ENCODE data around the gene FIBP.

DNA sequence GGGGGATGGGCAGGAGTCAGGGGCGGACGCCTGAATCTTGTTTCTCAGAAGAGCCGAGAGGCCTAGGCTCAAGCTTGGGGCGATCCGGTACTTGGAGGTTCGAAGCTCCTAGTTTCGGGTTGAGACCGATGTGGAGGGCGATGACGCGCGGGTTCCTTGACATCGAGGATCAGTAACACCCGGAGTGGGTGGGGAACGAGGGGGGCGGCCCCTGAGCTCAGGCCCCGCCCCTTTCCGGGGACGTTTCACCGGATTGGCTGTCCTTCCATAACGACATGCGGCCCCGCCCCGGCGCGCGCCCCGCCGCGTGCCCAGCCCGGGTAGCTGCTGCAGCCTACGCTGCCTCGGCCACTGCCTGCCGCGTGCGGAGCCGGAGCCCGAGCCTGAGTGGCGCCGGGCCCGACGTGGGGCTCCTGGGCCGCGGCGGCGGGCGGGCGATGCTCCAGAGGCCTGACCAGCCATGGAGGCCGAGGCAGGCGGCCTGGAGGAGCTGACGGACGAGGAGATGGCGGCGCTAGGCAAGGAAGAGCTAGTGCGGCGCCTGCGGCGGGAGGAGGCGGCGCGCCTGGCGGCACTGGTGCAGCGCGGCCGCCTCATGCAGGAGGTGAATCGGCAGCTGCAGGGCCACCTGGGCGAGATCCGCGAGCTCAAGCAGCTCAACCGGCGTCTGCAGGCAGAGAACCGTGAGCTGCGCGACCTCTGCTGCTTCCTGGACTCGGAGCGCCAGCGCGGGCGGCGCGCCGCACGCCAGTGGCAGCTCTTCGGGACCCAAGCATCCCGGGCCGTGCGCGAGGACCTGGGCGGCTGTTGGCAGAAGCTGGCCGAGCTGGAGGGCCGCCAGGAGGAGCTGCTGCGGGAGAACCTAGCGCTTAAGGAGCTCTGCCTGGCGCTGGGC lies 2.3 kb upstream of the FIBP start, which contains the start of gene CCDC85B:
- TF ChIP-seq, protein P1, sequence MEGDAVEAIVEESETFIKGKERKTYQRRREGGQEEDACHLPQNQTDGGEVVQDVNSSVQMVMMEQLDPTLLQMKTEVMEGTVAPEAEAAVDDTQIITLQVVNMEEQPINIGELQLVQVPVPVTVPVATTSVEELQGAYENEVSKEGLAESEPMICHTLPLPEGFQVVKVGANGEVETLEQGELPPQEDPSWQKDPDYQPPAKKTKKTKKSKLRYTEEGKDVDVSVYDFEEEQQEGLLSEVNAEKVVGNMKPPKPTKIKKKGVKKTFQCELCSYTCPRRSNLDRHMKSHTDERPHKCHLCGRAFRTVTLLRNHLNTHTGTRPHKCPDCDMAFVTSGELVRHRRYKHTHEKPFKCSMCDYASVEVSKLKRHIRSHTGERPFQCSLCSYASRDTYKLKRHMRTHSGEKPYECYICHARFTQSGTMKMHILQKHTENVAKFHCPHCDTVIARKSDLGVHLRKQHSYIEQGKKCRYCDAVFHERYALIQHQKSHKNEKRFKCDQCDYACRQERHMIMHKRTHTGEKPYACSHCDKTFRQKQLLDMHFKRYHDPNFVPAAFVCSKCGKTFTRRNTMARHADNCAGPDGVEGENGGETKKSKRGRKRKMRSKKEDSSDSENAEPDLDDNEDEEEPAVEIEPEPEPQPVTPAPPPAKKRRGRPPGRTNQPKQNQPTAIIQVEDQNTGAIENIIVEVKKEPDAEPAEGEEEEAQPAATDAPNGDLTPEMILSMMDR (IDR thresholded peaks at IDR 0.05): peak in 2 of 5 experiments; percentile 55 to 72
- TF ChIP-seq POLR2A (IDR thresholded peaks at IDR 0.05): peak; percentile 87 to 98
